B cell (primary cell): ENCODE results near the gene GALNT7. TPM values are rescaled to one million over a fixed set of nuclear protein-coding genes. Genes with fewer than 3 reads are reported as not detected.

Experiments used
- ATAC-seq: fragments of 200-7000 bp; cut with Tn5 transposase; one replicate; pipeline ENCODE4 v1.10.0; 2021; ENCODE audit warnings: low read depth, mild to moderate bottlenecking, moderate number of reproducible peaks, moderate library complexity
- CTCF ChIA-PET: fragments of 350-600 bp; sonication (Branson Sonifier 250); formaldehyde crosslinking; loops from one replicate; lab custom pipeline; 2021; ENCODE audit warnings: antibody characterized with exemption, inconsistent platforms; lab: Charles Lee
- POLR2A ChIA-PET: fragments of 350-600 bp; sonication (Branson Sonifier 250); formaldehyde crosslinking; loops from one replicate; lab custom pipeline; 2021; ENCODE audit warnings: antibody characterized with exemption; lab: Charles Lee
- DNase-seq: peaks from one replicate; pipeline ENCODE4 v3.0.0; 2013
- H2AFZ ChIP-seq: 2 replicates; pipeline ENCODE4 v1.6.1; 2012; ENCODE audit warnings: mild to moderate bottlenecking, low read depth, low read length; ENCODE audit not compliant: insufficient read depth, poor library complexity, severe bottlenecking
- H3K27ac ChIP-seq, 2 donors: 1 replicate in 1 of 2; 2 replicates in 1 of 2; pipeline ENCODE4 v1.5.1; 2012 to 2013; ENCODE audit warnings: low read length in 2 of 2, mild to moderate bottlenecking in 2 of 2, moderate library complexity in 1 of 2
- H3K27me3 ChIP-seq, 4 experiments: fragments of 200-600 bp in 1 of 4; sonication (generic) in 1 of 4; replicated peaks in 1 of 4; 1 replicate in 2 of 4; 2 replicates in 2 of 4; pipeline versions ENCODE4 v1.6.1 to v1.7.0; 2013 to 2016; ENCODE audit warnings: low read length in 3 of 4, mild to moderate bottlenecking in 2 of 4, mixed read lengths in 1 of 4, moderate library complexity in 1 of 4; ENCODE audit not compliant: insufficient read depth in 4 of 4, control insufficient read depth in 3 of 4; ENCODE audit errors: control extremely low read depth in 1 of 4
- H3K36me3 ChIP-seq, 2 experiments: replicated peaks in 1 of 2; 1 replicate in 1 of 2; 2 replicates in 1 of 2; pipeline versions ENCODE4 v1.6.1 to v1.7.1; 2013; ENCODE audit warnings: low read length in 1 of 2; ENCODE audit not compliant: insufficient read depth in 2 of 2, control insufficient read depth in 1 of 2; ENCODE audit errors: control extremely low read depth in 1 of 2, extremely low read depth in 1 of 2
- H3K4me1 ChIP-seq, 2 donors: fragments of 200-600 bp in 1 of 2; sonication (generic) in 1 of 2; 1 replicate in 1 of 2; 2 replicates in 1 of 2; pipeline versions ENCODE4 v1.5.1 to v1.6.1; 2013 to 2017; ENCODE audit warnings: low read length in 2 of 2; ENCODE audit not compliant: control insufficient read depth in 2 of 2, insufficient read depth in 2 of 2
- H3K4me2 ChIP-seq: replicated peaks from 2 replicates; pipeline ENCODE3; 2012; ENCODE audit warnings: mild to moderate bottlenecking, low read depth, low read length; ENCODE audit not compliant: poor library complexity, severe bottlenecking
- H3K4me3 ChIP-seq, 5 experiments: fragments of 200-600 bp in 1 of 5; sonication (generic) in 1 of 5; 1 replicate in 3 of 5; 2 replicates in 2 of 5; pipeline versions ENCODE4 v1.5.1 to v1.7.0; 2011 to 2016; ENCODE audit warnings: low read length in 4 of 5, mild to moderate bottlenecking in 4 of 5, low read depth in 2 of 5, control low read depth in 1 of 5, moderate library complexity in 1 of 5; ENCODE audit not compliant: insufficient read depth in 1 of 5; ENCODE audit errors: control extremely low read depth in 1 of 5, extremely low read depth in 1 of 5
- H3K79me2 ChIP-seq: fragments of 200-600 bp; sonication (generic); one replicate; pipeline ENCODE4 v1.6.0; 2016; ENCODE audit warnings: low read length; ENCODE audit not compliant: control insufficient read depth, insufficient read depth
- H3K9ac ChIP-seq: fragments of 200-600 bp; sonication (generic); 2 replicates; pipeline ENCODE4 v1.6.1; 2017; ENCODE audit warnings: mild to moderate bottlenecking, low read length, moderate library complexity
- H3K9me3 ChIP-seq, 3 donors: one replicate each; pipeline versions ENCODE4 v1.6.1 to v1.7.1; 2013; ENCODE audit warnings: low read length in 2 of 3; ENCODE audit not compliant: control insufficient read depth in 2 of 3, insufficient read depth in 1 of 3; ENCODE audit errors: control extremely low read depth in 1 of 3
- H4K20me1 ChIP-seq: 2 replicates; pipeline ENCODE4 v1.6.0; 2012; ENCODE audit warnings: mild to moderate bottlenecking, low read length; ENCODE audit not compliant: insufficient read depth, control insufficient read depth, poor library complexity, severe bottlenecking
- H3K27ac Mint-ChIP-seq: one replicate; pipeline ENCODE4 v1.8.0; 2021; ENCODE audit warnings: mixed read lengths
- H3K27me3 Mint-ChIP-seq: one replicate; pipeline ENCODE4 v1.8.0; 2021; ENCODE audit warnings: mixed read lengths
- H3K4me1 Mint-ChIP-seq: one replicate; pipeline ENCODE4 v1.8.0; 2021; ENCODE audit warnings: mixed read lengths
- H3K4me3 Mint-ChIP-seq: one replicate; pipeline ENCODE4 v1.8.0; 2021; ENCODE audit warnings: mixed read lengths
- H3K9me3 Mint-ChIP-seq: one replicate; pipeline ENCODE4 v1.8.0; 2022; ENCODE audit warnings: mixed read lengths; ENCODE audit not compliant: insufficient read depth
- CTCF ChIP-seq: fragments of 200-600 bp; IDR thresholded peaks from one replicate; pipeline ENCODE4 v1.8.0; 2022; ENCODE audit warnings: antibody characterized with exemption, mild to moderate bottlenecking
- EZH2 ChIP-seq: IDR thresholded peaks from 2 replicates; pipeline ENCODE4 v1.6.1; 2012; ENCODE audit warnings: borderline replicate concordance, low read depth, mild to moderate bottlenecking, moderate library complexity, low read length; ENCODE audit not compliant: insufficient read depth, poor library complexity, severe bottlenecking
- WGBS: methylation state at CpG from one replicate; pipeline ENCODE4 v1.1.5; 2013; ENCODE audit warnings: missing lambda C conversion rate; ENCODE audit not compliant: insufficient coverage; 5-methylcytosine and 5-hydroxymethylcytosine counted together
- intact Hi-C: fragments of 100-400 bp; cut with micrococcal nuclease; formaldehyde crosslinking; loops from one replicate; pipeline ENCODE4 v1.10.0; 2022
- polyA plus RNA-seq: library from polyadenylated mRNA; depleted of rRNA; stranded (reverse); fragments of >200 nt; gene quantifications from 2 replicates; pipeline ENCODE4 v1.2.3, GENCODE V29; 2012
- total RNA-seq, 2 donors: library from RNA; stranded (reverse); fragments of 120-200 nt in 1 of 2; gene quantifications; 1 replicate in 1 of 2; 2 replicates in 1 of 2; pipeline versions ENCODE4 v1.2.3 to v1.2.4, GENCODE V29; 2013 to 2022

Gene GALNT7
- total and polyA plus RNA-seq, 2 donors (not counting 1 experiment from before 2014, with no cell fraction given), result 5.8 to 23.7 TPM

GRCh38 chr4:173270312-173271027, 101.9 kb downstream of the GALNT7 start:
- Histone ChIP-seq H3K27ac (no peak overlapping the region), H3K4me1 (no peaks in the 10 kb centered on the region), H3K79me2 (peaks cover 43% of the 10 kb centered on the region), H3K9me3 (peaks cover 2 to 7% (median 5%) of the 10 kb centered on the region in 3 donors), H3K4me3 (no peak overlapping the region), H4K20me1 (no peaks in the 10 kb centered on the region), H2AFZ (no peak overlapping the region), H3K4me2 (no peak overlapping the region), H3K36me3 (peaks cover 0 to 6% of the 10 kb centered on the region in 2 experiments), H3K27me3 (no peaks in the 10 kb centered on the region), H3K9ac (no peak overlapping the region)
- POLR2A ChIA-PET, result no interaction called here
- no peak overlapping the region for H3K4me3 Mint-ChIP-seq
- ATAC-seq, result no peak
- intact Hi-C loops, result no loop called here
- CTCF ChIA-PET, result interaction anchor here (0.7 to 1.8 kb wide), 4 partner anchors 9 to 257 kb away, joined by 4 to 7 read pairs (median 4); no protein-coding TSS in a partner anchor
- peaks cover 11% of the 10 kb centered on the region for H3K4me1 Mint-ChIP-seq
- no peaks in the 10 kb centered on the region for H3K9me3 Mint-ChIP-seq
- WGBS, result no CpG with 5 or more reads among the region's 4 CpGs
- H3K27ac Mint-ChIP-seq, result no peak overlapping the region
- TF ChIP-seq EZH2, result no peak
- TF ChIP-seq CTCF, result no peak
- DNase-seq, result no peak
- no peaks in the 10 kb centered on the region for H3K27me3 Mint-ChIP-seq

GRCh38 chr4:173272314-173272713, 103.7 kb downstream of the GALNT7 start:
- Histone ChIP-seq H3K9me3 (peaks cover 2 to 7% (median 5%) of the 10 kb centered on the region in 3 donors), H3K27me3 (no peaks in the 10 kb centered on the region), H2AFZ (no peak overlapping the region), H3K4me3 (no peak overlapping the region), H3K4me1 (no peaks in the 10 kb centered on the region), H3K27ac (no peak overlapping the region), H3K9ac (no peak overlapping the region), H4K20me1 (no peaks in the 10 kb centered on the region), H3K36me3 (peaks cover 0 to 7% of the 10 kb centered on the region in 2 experiments), H3K79me2 (peaks cover 39% of the 10 kb centered on the region), H3K4me2 (no peak overlapping the region)
- ATAC-seq (no peak), DNase-seq (no peak)
- Mint-ChIP-seq H3K27ac (no peak overlapping the region), H3K4me3 (no peak overlapping the region), H3K4me1 (peaks cover 8% of the 10 kb centered on the region), H3K9me3 (no peaks in the 10 kb centered on the region), H3K27me3 (no peaks in the 10 kb centered on the region)
- POLR2A ChIA-PET, result no interaction called here
- intact Hi-C loops, result no loop called here
- WGBS, result no CpG with 5 or more reads among the region's 5 CpGs
- no peak for TF ChIP-seq CTCF
- TF ChIP-seq EZH2, result no peak
- CTCF ChIA-PET, result no interaction called here
